ENCODE data around the gene GLRX. TPM values are rescaled to one million over a fixed set of nuclear protein-coding genes. Genes with fewer than 3 reads are reported as not detected.

The GLRX gene
- polyA plus RNA-seq, 1 donor (not counting 4 experiments of a cell fraction or from before 2014, with no cell fraction given): 15.6 TPM

DNA sequence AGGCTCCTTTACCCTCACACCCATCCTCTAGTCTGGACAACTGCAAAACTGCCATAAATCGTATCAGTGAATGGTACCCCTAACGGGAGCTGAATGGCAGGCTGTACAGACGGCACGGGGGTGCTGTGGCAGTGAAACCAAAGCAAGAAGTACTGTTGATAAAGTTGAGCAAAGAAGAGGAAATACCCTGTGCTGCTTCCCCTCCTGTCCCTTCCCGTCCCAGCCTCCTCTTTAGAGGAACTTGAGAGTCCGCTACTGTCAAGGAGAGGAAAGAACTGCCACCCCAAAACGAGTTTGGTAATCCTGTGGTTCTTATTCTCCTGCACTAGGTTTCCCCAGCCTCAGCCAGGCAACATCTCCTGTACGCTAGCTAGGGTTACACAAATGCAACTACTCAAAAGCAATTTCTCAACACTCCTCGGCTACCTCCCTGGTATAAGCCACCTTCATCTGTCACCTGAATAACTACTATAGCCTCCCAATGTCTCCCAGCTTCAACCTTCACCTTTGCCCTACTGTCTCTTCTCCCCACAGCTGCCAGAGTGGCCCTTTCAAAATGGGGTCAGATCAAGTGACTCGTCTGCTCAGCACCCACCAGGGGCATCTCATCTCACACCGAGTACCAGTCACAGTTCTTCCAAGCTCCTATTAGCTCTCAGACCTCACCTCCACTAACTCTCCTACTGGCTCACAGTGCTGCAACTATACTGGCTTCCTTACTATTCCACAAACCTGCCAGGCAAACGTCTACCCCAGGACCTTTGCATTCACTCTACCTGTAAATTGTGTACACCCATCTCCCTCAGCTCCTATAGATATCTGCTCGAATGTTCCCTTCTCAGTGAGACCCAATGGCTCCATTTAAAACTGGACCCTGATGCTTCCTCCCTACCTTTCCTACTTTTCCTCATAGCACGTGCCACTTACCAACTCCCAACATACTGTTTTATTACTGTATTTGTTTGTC, 4.1 kb downstream of the GLRX start:
- FAIRE-seq (no peak), DNase-seq (ENCODE audit: low read depth, low spot score) (no peak)
- no peaks in the 10 kb centered on the region for H4K20me1 ChIP-seq (ENCODE audit: control insufficient read depth, extremely low read depth, insufficient read depth, low read length)
- H2AFZ ChIP-seq (ENCODE audit: control insufficient read depth, low read length): no peak overlapping the region
- dilution Hi-C loops (cut with MboI; ENCODE audit: extremely low pct_ligation_motif_present, low sequenced_read_pairs): no loop called here
- no peak overlapping the region for H3K4me2 ChIP-seq (ENCODE audit: control insufficient read depth, extremely low read depth, insufficient read depth, low read depth, low read length)
- TF ChIP-seq CTCF (optimal IDR thresholded peaks at IDR 0.05 in 1 of 3, IDR thresholded peaks at IDR 0.05 in 1 of 3, conservative IDR thresholded peaks at IDR 0.05 in 1 of 3; ENCODE audit: extremely low read depth in 1 of 3, insufficient read depth in 2 of 3, low read length in 3 of 3) (no peak), EZH2 (IDR thresholded peaks at IDR 0.05; ENCODE audit: low read length) (no peak)
- H3K9me3 ChIP-seq (ENCODE audit: control insufficient read depth, low read depth, low read length): no peaks in the 10 kb centered on the region
- no peak overlapping the region for H3K27ac ChIP-seq (ENCODE audit: control insufficient read depth, insufficient read depth, low read length)
- H3K36me3 ChIP-seq (ENCODE audit: control insufficient read depth in 2 of 2, extremely low read depth in 1 of 2, insufficient read depth in 2 of 2, low read length in 2 of 2): no peaks in the 10 kb centered on the region
- H3K79me2 ChIP-seq (ENCODE audit: control insufficient read depth, insufficient read depth, low read length): no peaks in the 10 kb centered on the region
- no peaks in the 10 kb centered on the region for H3K9me1 ChIP-seq (ENCODE audit: control insufficient read depth, extremely low read depth, insufficient read depth, low read length)
- no peaks in the 10 kb centered on the region for H3K27me3 ChIP-seq (ENCODE audit: control insufficient read depth, extremely low read depth, insufficient read depth, low read length)
- no peak overlapping the region for H3K9ac ChIP-seq (ENCODE audit: control insufficient read depth, extremely low read depth, insufficient read depth, low read length)
- no peak overlapping the region for H3K4me3 ChIP-seq (ENCODE audit: control insufficient read depth in 2 of 3, extremely low read depth in 1 of 3, insufficient read depth in 2 of 3, low read depth in 1 of 3, low read length in 3 of 3)
- peaks cover 15% of the 10 kb centered on the region for H3K4me1 ChIP-seq (ENCODE audit: control insufficient read depth, extremely low read depth, insufficient read depth, low read length)

GRCh38 chr5:95817430-95817829, 5.1 kb downstream of the GLRX start:
- TF ChIP-seq EZH2 (IDR thresholded peaks at IDR 0.05; ENCODE audit: low read length): no peak
- no peak for TF ChIP-seq CTCF (optimal IDR thresholded peaks at IDR 0.05 in 1 of 3, IDR thresholded peaks at IDR 0.05 in 1 of 3, conservative IDR thresholded peaks at IDR 0.05 in 1 of 3; ENCODE audit: extremely low read depth in 1 of 3, insufficient read depth in 2 of 3, low read length in 3 of 3)
- FAIRE-seq (no peak), DNase-seq (ENCODE audit: low read depth, low spot score) (no peak)
- Histone ChIP-seq H3K27me3 (ENCODE audit: control insufficient read depth, extremely low read depth, insufficient read depth, low read length) (no peaks in the 10 kb centered on the region), H2AFZ (ENCODE audit: control insufficient read depth, low read length) (no peak overlapping the region), H3K4me3 (ENCODE audit: control insufficient read depth in 2 of 3, extremely low read depth in 1 of 3, insufficient read depth in 2 of 3, low read depth in 1 of 3, low read length in 3 of 3) (no peak overlapping the region), H3K9me3 (ENCODE audit: control insufficient read depth, low read depth, low read length) (no peaks in the 10 kb centered on the region), H3K9ac (ENCODE audit: control insufficient read depth, extremely low read depth, insufficient read depth, low read length) (no peak overlapping the region), H3K9me1 (ENCODE audit: control insufficient read depth, extremely low read depth, insufficient read depth, low read length) (no peaks in the 10 kb centered on the region), H3K79me2 (ENCODE audit: control insufficient read depth, insufficient read depth, low read length) (no peaks in the 10 kb centered on the region), H3K36me3 (ENCODE audit: control insufficient read depth in 2 of 2, extremely low read depth in 1 of 2, insufficient read depth in 2 of 2, low read length in 2 of 2) (no peaks in the 10 kb centered on the region), H4K20me1 (ENCODE audit: control insufficient read depth, extremely low read depth, insufficient read depth, low read length) (no peaks in the 10 kb centered on the region), H3K4me1 (ENCODE audit: control insufficient read depth, extremely low read depth, insufficient read depth, low read length) (peaks cover 4% of the 10 kb centered on the region), H3K27ac (ENCODE audit: control insufficient read depth, insufficient read depth, low read length) (no peak overlapping the region), H3K4me2 (ENCODE audit: control insufficient read depth, extremely low read depth, insufficient read depth, low read depth, low read length) (no peak overlapping the region)
- dilution Hi-C loops (cut with MboI; ENCODE audit: extremely low pct_ligation_motif_present, low sequenced_read_pairs): no loop called here
